Suprapubic skin (tissue), 4 donors: ENCODE results near the gene PITX1.

Experiments used
- CTCF ChIP-seq, 2 donors: fragments of 200-600 bp in 1 of 2; fragments of 450-650 bp in 1 of 2; sonication (generic) in 1 of 2; IDR thresholded peaks; one replicate each; pipeline ENCODE4 v1.5.1; 2016 to 2019; ENCODE audit warnings: antibody characterized with exemption in 2 of 2, mild to moderate bottlenecking in 1 of 2, moderate library complexity in 1 of 2
- POLR2A ChIP-seq, 2 donors: fragments of 450-650 bp; IDR thresholded peaks; one replicate each; pipeline ENCODE4 v1.6.1; 2017; ENCODE audit warnings: antibody characterized with exemption in 2 of 2, mild to moderate bottlenecking in 2 of 2, moderate library complexity in 2 of 2
- POLR2AphosphoS5 ChIP-seq, 3 donors: sonication (generic); formaldehyde crosslinking; IDR thresholded peaks; one replicate each; pipeline ENCODE4 v1.6.1; 2017; ENCODE audit warnings: antibody characterized with exemption in 3 of 3

GRCh38 chr5:135020111-135020895 is 13.7 kb downstream of the PITX1 start:
- TF ChIP-seq POLR2A (IDR thresholded peaks at IDR 0.05), result no peak
- TF ChIP-seq CTCF (IDR thresholded peaks at IDR 0.05), result no peak
- no peak for TF ChIP-seq POLR2AphosphoS5 (IDR thresholded peaks at IDR 0.05)
